HPDE6-E6E7 (cell line): ENCODE data around the gene DCAF6.
"Not testable (repeated sequence)": the region's sequence is repeated elsewhere in the genome, so short reads cannot be mapped to it uniquely, and the experiment has no call there.

Source experiments
- DNase-seq: peaks from one replicate; pipeline ENCODE4 v3.0.0; 2011; ENCODE audit warnings: missing footprints; ENCODE audit errors: extremely low spot score

Gene DCAF6

GRCh38 chr1:168009322-168009721, 72.8 kb downstream of the DCAF6 start:
- DNase-seq, result no peak

DNA sequence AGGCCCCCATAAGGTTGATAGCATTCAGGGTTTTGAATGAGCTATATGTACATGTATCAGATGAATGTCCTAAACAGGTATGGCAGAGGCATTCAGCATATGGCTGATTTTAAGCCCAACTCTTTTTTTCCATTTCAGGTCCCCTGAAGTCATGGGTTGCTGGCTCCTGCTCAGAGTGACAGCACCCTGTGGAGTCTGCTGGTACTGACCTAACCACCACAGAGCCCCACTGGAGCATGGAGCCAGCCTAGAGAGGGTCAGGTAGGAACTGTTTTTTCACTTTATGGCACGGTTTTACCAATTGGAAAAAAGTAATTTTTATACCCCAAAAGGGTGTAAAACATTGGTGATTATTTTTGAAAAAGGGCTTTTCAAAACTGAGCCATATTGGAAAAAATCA, 82.9 kb downstream of the DCAF6 start:
- no peak for DNase-seq

- DNase-seq, result no peak
Measured at GRCh38 chr1:168031198-168031597, 94.7 kb downstream of the DCAF6 start.

DNA sequence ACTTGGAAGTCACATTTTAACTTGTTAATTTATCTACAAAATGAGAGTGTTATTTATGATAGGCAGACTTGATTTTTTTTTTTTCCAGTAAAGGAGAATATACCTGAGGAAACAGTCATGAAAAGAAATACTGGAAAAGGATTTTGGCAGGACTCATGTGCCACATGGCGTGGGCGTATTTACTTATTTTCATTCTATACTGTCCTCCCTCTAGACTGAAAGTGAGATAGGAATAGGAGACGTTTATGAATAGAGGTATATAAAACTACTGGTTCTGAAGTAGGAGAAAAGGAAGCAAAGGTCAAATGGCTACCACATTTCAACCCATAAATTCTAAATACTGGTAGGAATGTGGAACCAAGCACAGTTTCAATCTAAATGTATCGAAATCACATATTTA, 95.1 kb downstream of the DCAF6 start:
- no peak for DNase-seq

DNA sequence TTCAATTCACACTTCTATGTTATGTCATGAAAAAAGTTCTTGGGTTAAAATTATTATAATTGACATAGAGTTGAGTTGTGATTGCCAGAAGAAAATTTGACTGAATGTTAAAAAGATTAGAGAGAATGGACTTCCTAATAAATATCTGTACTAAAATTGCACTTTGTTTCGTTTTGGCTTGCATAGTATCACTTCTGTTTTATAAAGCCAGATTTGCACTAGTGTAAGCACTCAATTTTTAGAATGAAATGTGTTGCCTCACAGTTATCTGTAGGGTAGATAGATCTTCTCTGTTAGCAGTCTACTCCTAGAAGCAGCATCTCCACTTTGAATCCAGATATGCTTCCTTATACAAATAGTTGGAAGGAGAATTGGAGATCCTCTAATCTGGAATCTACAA, 95.5 kb downstream of the DCAF6 start:
- no peak for DNase-seq

- no peak for DNase-seq
Measured at GRCh38 chr1:168035345-168035744, 98.9 kb downstream of the DCAF6 start.

- DNase-seq, result no peak
Measured at GRCh38 chr1:168042362-168042761, 105.9 kb downstream of the DCAF6 start.

GRCh38 chr1:168045311-168045710, 108.8 kb downstream of the DCAF6 start:
- DNase-seq, result no peak

GRCh38 chr1:168050307-168050706, 113.8 kb downstream of the DCAF6 start:
- DNase-seq, result no peak

DNA sequence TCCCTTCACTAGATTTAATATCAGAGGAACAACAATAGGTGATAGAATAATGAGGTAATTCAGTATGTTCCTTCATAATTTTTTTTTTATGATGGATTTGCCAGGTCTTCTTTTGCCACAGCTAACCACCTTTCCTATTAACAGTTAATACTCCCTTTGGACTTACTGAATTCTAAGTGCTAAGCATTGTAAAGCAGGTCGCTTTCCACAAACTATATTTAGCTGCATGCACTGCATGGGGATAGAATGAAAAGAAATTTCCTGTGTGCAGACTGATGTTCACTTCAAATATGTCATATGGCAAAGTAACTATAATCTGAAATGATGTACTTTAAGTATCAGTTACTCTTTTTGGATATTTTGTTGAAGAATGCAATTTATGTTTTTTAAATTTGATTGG, 114.4 kb downstream of the DCAF6 start:
- DNase-seq, result no peak

DNA sequence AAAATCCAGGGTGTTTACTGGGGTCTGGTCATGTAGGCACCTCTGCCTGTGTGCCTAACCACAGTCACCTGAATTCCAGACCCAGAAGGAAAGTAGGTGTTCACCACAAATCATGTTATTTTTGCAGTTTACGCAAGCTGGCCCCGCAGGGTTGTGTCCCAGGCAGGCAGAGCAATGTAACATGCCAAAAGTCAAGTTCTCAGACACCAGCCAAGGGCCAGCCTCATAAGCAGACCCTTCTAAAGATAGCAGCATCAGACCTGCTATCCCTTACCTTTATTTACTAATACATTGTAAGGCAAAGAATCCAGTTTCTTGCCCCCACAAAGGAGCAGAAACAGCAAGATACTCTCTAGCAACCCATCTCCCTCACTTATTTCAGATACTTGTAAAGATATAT, 117.2 kb downstream of the DCAF6 start:
- no peak for DNase-seq

GRCh38 chr1:168054117-168054516, 117.6 kb downstream of the DCAF6 start:
- DNase-seq, result no peak

GRCh38 chr1:168056152-168056551, 119.7 kb downstream of the DCAF6 start:
- DNase-seq, result not testable (repeated sequence)

GRCh38 chr1:168057355-168057754, 120.9 kb downstream of the DCAF6 start:
- no peak for DNase-seq

DNA sequence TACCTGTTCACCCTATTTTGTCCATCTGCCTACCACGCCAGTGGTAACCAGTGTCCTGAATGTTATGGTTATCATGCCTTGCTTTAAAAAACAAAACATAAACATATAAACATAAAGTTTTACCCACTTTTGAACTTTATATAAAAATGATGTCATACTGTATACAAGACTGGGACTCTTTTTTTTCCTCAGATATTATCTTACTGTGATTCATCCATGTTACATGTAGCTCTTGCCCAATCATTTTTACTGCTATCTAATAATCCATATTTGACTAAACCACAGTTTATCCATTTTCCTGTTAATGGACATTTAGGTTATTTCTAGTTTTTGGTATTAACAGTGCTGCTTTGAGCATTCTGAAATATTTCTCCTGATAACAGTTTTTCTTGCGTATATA, 121.4 kb downstream of the DCAF6 start:
- no peak for DNase-seq

- DNase-seq, result no peak
Measured at GRCh38 chr1:168064216-168064615, 127.7 kb downstream of the DCAF6 start.

GRCh38 chr1:168065506-168065905, 129.0 kb downstream of the DCAF6 start:
- DNase-seq, result no peak

DNA sequence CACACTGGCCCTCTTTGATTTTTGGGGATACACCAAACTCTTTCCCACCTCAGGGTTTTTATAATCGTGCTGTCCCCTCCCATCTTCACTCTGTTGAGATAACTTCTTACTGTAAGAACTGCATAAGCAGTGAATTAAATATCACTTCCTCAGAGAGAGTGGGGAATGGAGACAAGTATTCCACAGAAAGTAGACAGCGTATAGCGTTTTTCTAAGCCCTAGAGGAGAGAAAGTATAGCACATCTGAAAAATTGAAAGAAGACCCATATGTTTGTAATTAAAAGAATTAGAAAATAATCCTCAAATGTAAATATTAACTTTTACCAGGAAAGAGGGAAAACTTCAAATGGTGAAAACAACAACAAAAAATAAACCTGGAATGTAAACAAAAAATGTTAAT, 132.9 kb downstream of the DCAF6 start:
- no peak for DNase-seq

DNA sequence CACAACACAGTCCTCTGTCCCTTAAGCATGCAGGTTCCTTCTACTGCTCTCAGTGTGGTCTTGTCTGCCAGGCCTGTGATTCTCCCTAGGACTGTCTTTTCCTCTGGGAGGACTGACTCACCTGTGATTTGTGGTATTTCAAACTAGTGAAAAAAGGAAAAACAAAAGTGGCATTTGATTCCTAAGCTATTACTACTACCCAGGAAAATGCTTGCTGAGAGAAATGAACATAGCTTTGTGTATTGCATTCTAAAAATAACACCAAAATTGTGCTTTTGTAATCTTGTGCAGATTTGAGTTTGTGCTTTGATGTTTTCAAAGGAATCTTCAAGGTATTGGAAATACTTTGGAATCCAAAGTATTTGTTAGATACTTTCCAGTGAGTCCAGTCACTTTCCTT, 143.3 kb downstream of the DCAF6 start:
- no peak for DNase-seq

- DNase-seq, result peak; percentile 55
Measured at GRCh38 chr1:168081373-168082007, 145.0 kb downstream of the DCAF6 start.

DNA sequence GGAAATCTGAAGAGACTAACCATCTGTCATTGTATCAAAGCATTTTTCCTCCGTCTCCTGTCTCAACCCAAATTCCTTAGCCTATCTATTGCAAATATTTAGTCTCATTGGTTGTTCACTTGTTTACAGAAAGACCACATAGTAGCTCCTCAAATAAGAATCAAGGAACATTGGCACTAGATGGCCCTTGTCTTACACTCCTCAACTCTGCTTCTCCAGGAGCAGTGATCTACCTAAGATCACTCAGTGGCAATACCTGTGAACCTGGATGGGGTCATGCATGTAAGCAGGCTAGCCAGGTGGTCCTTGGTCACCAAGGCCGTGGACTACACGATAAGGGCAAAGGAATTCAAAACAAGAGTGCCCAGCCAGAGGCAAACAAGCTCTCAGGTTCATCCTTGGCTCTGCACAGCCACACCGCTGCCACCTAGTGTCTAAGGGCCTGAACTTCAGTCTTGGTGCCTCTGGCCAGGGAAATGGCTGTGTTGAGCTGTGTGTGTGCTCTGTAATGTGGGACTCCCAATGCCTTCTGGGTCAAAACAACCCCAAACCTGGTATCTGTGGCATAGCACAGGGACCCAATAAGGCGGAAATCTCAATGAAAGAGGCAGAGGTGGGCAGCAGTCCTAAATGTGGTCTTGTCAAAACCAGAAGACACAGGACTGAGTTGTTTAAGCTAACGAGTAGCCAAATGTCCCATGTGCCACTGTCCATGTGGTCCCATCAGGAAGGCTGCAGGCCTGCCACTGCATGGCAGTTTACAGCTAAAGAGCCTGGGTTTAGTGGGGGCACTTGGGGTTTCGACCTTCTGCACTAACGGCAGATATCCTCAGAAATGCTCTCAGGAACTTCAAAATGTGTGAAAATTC, 145.8 kb downstream of the DCAF6 start:
- peak; percentile 81 for DNase-seq

DNA sequence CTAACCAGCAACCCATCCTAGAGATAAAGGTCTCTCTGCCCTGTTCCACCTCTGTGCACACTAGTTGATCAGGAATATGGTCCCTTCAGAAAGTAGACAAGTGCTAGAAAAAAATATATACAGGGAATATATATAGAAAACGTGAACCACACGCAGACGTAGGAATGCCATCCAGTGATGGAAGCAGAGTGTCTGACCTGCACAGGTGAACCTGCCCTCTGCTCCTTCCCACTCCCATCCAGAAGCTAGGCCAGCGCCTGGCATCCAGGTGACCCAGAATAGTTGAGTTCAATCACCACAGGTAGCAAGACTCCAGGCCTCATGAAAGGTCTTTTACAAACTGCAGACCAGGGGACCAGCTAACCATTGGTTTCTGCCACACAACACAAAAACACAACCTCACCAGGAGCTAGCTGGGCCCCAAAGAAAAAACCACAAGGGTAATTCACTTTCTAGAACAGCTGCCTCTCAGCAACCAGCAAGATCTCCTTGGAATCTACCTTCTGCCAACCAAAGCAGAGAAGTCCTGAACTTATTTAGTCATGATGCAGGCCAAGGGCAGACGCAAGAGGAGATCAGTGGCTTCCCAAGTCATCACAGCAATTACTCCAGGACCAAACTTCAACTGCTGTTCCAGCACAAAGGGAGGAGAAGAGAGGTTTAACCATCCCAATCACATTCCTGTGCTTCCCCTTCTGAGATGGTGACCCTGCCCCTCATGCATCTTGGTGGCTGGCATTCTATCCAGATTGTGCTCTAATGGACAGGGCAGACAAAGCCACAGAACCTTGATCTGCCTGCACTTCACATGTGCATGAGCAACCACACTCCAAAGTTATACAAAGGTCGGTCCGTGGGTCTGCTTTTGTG, 147.2 kb downstream of the DCAF6 start:
- no peak for DNase-seq
